HepG2 (cell line): ENCODE data around the gene GRAMD1A. TPM values are rescaled to one million over a fixed set of nuclear protein-coding genes. Genes with fewer than 3 reads are reported as not detected.

Experiments
- AHR ChIP-seq: IDR thresholded peaks from 2 replicates; pipeline ENCODE4 v1.6.1; 2018; ENCODE audit warnings: missing genetic modification reagents, missing compliant biosample characterization
- BRCA1 ChIP-seq: sonication (generic); formaldehyde crosslinking; IDR thresholded peaks from 2 replicates; pipeline ENCODE4 v1.4.0; 2020; ENCODE audit warnings: missing genetic modification reagents
- CBX2 ChIP-seq, 2 experiments: fragments of 200-600 bp in 1 of 2; sonication (generic); formaldehyde crosslinking in 1 of 2; IDR thresholded peaks; 2 replicates each; pipeline versions ENCODE4 v1.7.0 to v1.8.1; 2018 to 2022; ENCODE audit warnings: low read depth in 2 of 2, low read length in 1 of 2, mild to moderate bottlenecking in 1 of 2, missing genetic modification reagents in 1 of 2
- KAT8 ChIP-seq: IDR thresholded peaks from 2 replicates; pipeline ENCODE4 v1.6.1; 2016; ENCODE audit warnings: missing genetic modification reagents, missing compliant biosample characterization
- KDM6A ChIP-seq: IDR thresholded peaks from 2 replicates; pipeline ENCODE4 v1.6.1; 2016; ENCODE audit warnings: low read depth
- KLF11 ChIP-seq: IDR thresholded peaks from 2 replicates; pipeline ENCODE4 v1.6.1; 2016; ENCODE audit warnings: missing compliant biosample characterization
- MAF1 ChIP-seq: sonication (generic); formaldehyde crosslinking; IDR thresholded peaks from 2 replicates; pipeline ENCODE4 v1.5.0; 2020; ENCODE audit warnings: missing genetic modification reagents, borderline replicate concordance
- MIER3 ChIP-seq: IDR thresholded peaks from 2 replicates; pipeline ENCODE4 v1.6.1; 2016; ENCODE audit warnings: missing compliant biosample characterization, borderline replicate concordance
- NR2F2 ChIP-seq: IDR thresholded peaks from 2 replicates; pipeline ENCODE4 v1.6.1; 2012; ENCODE audit warnings: low read depth, inconsistent platforms, borderline replicate concordance
- NR3C1 ChIP-seq: sonication (generic); formaldehyde crosslinking; IDR thresholded peaks from 2 replicates; pipeline ENCODE4 v1.4.0; 2020; ENCODE audit warnings: missing genetic modification reagents
- PHF8 ChIP-seq: sonication (generic); formaldehyde crosslinking; IDR thresholded peaks from 2 replicates; pipeline ENCODE4 v1.5.0; 2020; ENCODE audit warnings: missing genetic modification reagents
- RBM22 ChIP-seq: fragments of 200-400 bp; formaldehyde crosslinking; optimal IDR thresholded peaks from 2 replicates; pipeline ENCODE3; 2017; ENCODE audit warnings: mild to moderate bottlenecking, low read length, moderate library complexity
- SMARCC2 ChIP-seq: fragments of 450-650 bp; IDR thresholded peaks from 2 replicates; pipeline ENCODE4 v1.6.1; 2017; ENCODE audit warnings: antibody characterized with exemption, mild to moderate bottlenecking
- STAG1 ChIP-seq: sonication (generic); formaldehyde crosslinking; IDR thresholded peaks from 2 replicates; pipeline ENCODE4 v1.4.0; 2020; ENCODE audit warnings: missing genetic modification reagents
- SUZ12 ChIP-seq: fragments of 150-350 bp; IDR thresholded peaks from 2 replicates; pipeline ENCODE4 v1.6.1; 2014; ENCODE audit warnings: low read depth, low read length
- THAP11 ChIP-seq: IDR thresholded peaks from 2 replicates; pipeline ENCODE4 v1.6.1; 2016; ENCODE audit warnings: missing biosample characterization, missing genetic modification reagents
- TOE1 ChIP-seq: sonication (generic); formaldehyde crosslinking; IDR thresholded peaks from 2 replicates; pipeline ENCODE4 v1.4.0; 2020; ENCODE audit warnings: mild to moderate bottlenecking, missing genetic modification reagents
- ZBTB1 ChIP-seq: sonication (generic); formaldehyde crosslinking; IDR thresholded peaks from 2 replicates; pipeline ENCODE4 v1.4.0; 2020; ENCODE audit warnings: missing genetic modification reagents, borderline replicate concordance
- ZBTB7B ChIP-seq: sonication (generic); formaldehyde crosslinking; IDR thresholded peaks from 2 replicates; pipeline ENCODE4 v1.4.0; 2020; ENCODE audit warnings: missing genetic modification reagents
- ZNF510 ChIP-seq: sonication (generic); formaldehyde crosslinking; IDR thresholded peaks from 2 replicates; pipeline ENCODE4 v1.4.0; 2020; ENCODE audit warnings: low read depth, mild to moderate bottlenecking, missing genetic modification reagents
- ZNF557 ChIP-seq: sonication (generic); formaldehyde crosslinking; IDR thresholded peaks from 2 replicates; pipeline ENCODE4 v1.4.0; 2020; ENCODE audit warnings: missing genetic modification reagents
- ZNF567 ChIP-seq: sonication (generic); formaldehyde crosslinking; IDR thresholded peaks from 2 replicates; pipeline ENCODE4 v1.8.1; 2023; ENCODE audit warnings: mild to moderate bottlenecking, missing genetic modification reagents, borderline replicate concordance
- ZNF724P ChIP-seq: sonication (generic); formaldehyde crosslinking; IDR thresholded peaks from 2 replicates; pipeline ENCODE4 v1.8.0; 2022; ENCODE audit warnings: missing genetic modification reagents, borderline replicate concordance
- polyA plus RNA-seq, 8 experiments: library from polyadenylated mRNA; depleted of rRNA in 3 of 8; stranded (reverse) in 7 of 8; unstranded in 1 of 8; fragments of >200 nt; fragmentation: Illumina TruSeq in 4 of 8; extraction: Trizol in 4 of 8; gene quantifications; 2 replicates each; pipeline versions ENCODE4 v1.2.1 to v1.2.3, GENCODE V29; 2011 to 2016; ENCODE audit warnings: low read depth in 4 of 8, missing spikeins in 1 of 8, mixed read lengths in 1 of 8; ENCODE audit not compliant: insufficient read depth in 1 of 8
- total RNA-seq, 5 experiments: library from RNA; depleted of rRNA; stranded (reverse); fragments of >200 nt; fragmentation: Illumina TruSeq; extraction: Trizol; gene quantifications; 2 replicates each; pipeline ENCODE4 v1.2.3, GENCODE V29; 2016; ENCODE audit warnings: low read depth in 1 of 5
- TF ChIP-seq, protein P1 (sequence below): sonication (generic); formaldehyde crosslinking; IDR thresholded peaks from 2 replicates; pipeline ENCODE4 v1.4.0; 2020; ENCODE audit warnings: mild to moderate bottlenecking, missing genetic modification reagents, borderline replicate concordance
- TF ChIP-seq, protein P2 (sequence below): sonication (generic); formaldehyde crosslinking; conservative IDR thresholded peaks from 2 replicates; pipeline ENCODE4 v1.4.0; 2020; ENCODE audit warnings: missing genetic modification reagents
- TF ChIP-seq, protein P3 (sequence below): sonication (generic); formaldehyde crosslinking; IDR thresholded peaks from 2 replicates; pipeline ENCODE4 v1.4.0; 2020; ENCODE audit warnings: mild to moderate bottlenecking, missing genetic modification reagents
- TF ChIP-seq, protein P4 (sequence below): sonication (generic); formaldehyde crosslinking; IDR thresholded peaks from 2 replicates; pipeline ENCODE4 v1.8.1; 2023; ENCODE audit warnings: missing genetic modification reagents, inconsistent platforms, borderline replicate concordance

Gene GRAMD1A
- total and polyA plus RNA-seq, 2 of the 13 experiments (the other 11 are each of a cell fraction or from before 2014, with no cell fraction given), result 14.7 to 181 TPM

DNA sequence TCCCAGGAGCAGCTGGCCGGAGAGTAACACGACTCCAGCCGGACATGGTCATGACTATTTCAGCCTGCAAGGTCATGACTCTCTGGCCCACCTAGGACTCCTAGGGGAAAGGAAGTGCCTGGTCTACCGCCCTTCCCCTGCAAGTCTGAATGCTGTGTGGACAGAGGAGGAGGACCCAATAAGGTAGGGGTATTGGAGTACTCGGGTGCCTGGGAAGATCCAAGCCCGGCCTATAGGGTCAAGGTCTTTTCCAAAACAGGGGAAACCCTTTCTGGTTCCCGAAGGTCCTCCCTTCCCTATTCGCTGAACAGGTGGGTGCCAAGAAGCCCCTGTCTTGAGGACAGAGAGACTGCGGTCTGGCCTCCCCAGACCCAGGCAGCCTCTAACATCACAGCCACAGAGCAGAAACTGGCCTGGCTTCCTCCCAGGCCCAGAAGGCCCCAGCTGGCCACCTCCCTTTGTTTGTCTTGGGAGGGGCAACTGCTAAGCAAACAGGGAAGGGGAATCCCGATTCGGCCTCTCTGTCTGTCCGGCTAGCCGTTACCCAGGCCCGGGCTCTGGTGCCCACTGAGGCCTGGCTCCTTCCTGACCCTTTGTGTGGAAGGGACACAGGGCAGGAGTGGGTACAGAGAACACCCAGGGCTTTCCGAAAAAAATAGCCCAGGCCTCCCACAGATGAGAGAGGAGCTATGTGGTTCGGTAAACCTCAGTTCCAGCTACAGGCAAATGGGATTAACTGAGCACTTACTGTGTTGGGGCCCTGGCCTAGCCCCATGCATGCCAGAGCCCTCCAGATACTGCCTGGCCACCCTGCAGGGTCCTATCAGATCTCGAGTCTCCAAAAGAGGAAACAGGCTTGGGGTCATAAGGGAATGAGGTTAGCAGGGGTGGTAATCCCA, 5.2 kb upstream of the GRAMD1A start (continued):
- TF ChIP-seq, protein P1, sequence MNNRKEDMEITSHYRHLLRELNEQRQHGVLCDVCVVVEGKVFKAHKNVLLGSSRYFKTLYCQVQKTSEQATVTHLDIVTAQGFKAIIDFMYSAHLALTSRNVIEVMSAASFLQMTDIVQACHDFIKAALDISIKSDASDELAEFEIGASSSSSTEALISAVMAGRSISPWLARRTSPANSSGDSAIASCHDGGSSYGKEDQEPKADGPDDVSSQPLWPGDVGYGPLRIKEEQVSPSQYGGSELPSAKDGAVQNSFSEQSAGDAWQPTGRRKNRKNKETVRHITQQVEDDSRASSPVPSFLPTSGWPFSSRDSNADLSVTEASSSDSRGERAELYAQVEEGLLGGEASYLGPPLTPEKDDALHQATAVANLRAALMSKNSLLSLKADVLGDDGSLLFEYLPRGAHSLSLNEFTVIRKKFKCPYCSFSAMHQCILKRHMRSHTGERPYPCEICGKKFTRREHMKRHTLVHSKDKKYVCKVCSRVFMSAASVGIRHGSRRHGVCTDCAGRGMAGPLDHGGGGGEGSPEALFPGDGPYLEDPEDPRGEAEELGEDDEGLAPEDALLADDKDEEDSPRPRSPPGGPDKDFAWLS (CRISPR knock-in tag), result no peak
- 0 out of 2 replicates have a peak, but pooled peaks have one; percentile 48 for TF ChIP-seq TOE1 (CRISPR knock-in tag)
- no peak for TF ChIP-seq SMARCC2
- TF ChIP-seq SUZ12, result no peak
- TF ChIP-seq, protein P2, sequence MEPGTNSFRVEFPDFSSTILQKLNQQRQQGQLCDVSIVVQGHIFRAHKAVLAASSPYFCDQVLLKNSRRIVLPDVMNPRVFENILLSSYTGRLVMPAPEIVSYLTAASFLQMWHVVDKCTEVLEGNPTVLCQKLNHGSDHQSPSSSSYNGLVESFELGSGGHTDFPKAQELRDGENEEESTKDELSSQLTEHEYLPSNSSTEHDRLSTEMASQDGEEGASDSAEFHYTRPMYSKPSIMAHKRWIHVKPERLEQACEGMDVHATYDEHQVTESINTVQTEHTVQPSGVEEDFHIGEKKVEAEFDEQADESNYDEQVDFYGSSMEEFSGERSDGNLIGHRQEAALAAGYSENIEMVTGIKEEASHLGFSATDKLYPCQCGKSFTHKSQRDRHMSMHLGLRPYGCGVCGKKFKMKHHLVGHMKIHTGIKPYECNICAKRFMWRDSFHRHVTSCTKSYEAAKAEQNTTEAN (CRISPR knock-in tag), result peak; percentile 61; the same call in 1 of the 2 replicates
- TF ChIP-seq KLF11 (CRISPR knock-in tag), result peak; percentile 71
- TF ChIP-seq, protein P3, sequence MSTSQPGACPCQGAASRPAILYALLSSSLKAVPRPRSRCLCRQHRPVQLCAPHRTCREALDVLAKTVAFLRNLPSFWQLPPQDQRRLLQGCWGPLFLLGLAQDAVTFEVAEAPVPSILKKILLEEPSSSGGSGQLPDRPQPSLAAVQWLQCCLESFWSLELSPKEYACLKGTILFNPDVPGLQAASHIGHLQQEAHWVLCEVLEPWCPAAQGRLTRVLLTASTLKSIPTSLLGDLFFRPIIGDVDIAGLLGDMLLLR (CRISPR knock-in tag), result no peak
- TF ChIP-seq RBM22, result no peak
- peak; percentile 42 for TF ChIP-seq KAT8 (CRISPR knock-in tag)
- peak; percentile 7; the same call in 1 of the 2 replicates for TF ChIP-seq STAG1
- no peak; the same call in 1 of the 2 replicates for TF ChIP-seq BRCA1 (CRISPR knock-in tag)
- TF ChIP-seq PHF8 (CRISPR knock-in tag), result peak; percentile 69
- no peak for TF ChIP-seq ZNF567 (CRISPR knock-in tag)
- TF ChIP-seq ZBTB7B (CRISPR knock-in tag), result peak; percentile 86
- TF ChIP-seq ZNF724P (CRISPR knock-in tag), result peak; percentile 61; the same call in 1 of the 2 replicates
- TF ChIP-seq THAP11 (CRISPR knock-in tag), result peak; percentile 69
- TF ChIP-seq ZNF557, result no peak
- TF ChIP-seq MAF1 (CRISPR knock-in tag), result no peak
- peak; percentile 65; the same call in 1 of the 2 replicates for TF ChIP-seq MIER3 (CRISPR knock-in tag)
- 0 out of 2 replicates have a peak, but pooled peaks have one; percentile 34 for TF ChIP-seq ZNF510 (CRISPR knock-in tag)
- TF ChIP-seq, protein P4, sequence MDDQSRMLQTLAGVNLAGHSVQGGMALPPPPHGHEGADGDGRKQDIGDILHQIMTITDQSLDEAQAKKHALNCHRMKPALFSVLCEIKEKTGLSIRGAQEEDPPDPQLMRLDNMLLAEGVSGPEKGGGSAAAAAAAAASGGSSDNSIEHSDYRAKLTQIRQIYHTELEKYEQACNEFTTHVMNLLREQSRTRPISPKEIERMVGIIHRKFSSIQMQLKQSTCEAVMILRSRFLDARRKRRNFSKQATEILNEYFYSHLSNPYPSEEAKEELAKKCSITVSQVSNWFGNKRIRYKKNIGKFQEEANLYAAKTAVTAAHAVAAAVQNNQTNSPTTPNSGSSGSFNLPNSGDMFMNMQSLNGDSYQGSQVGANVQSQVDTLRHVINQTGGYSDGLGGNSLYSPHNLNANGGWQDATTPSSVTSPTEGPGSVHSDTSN (CRISPR knock-in tag), result no peak
- TF ChIP-seq NR3C1 (CRISPR knock-in tag), result no peak
- TF ChIP-seq CBX2 (IDR thresholded peaks at IDR 0.05; ENCODE audit: low read depth, low read length), result no peak
- TF ChIP-seq CBX2 (CRISPR knock-in tag; IDR thresholded peaks at IDR 0.05; ENCODE audit: low read depth), result 0 out of 2 replicates have a peak, but pooled peaks have one; percentile 60
- 0 out of 2 replicates have a peak, but pooled peaks have one; percentile 45 for TF ChIP-seq AHR
- peak; percentile 73 for TF ChIP-seq KDM6A (CRISPR knock-in tag)
- TF ChIP-seq NR2F2, result no peak
- no peak for TF ChIP-seq ZBTB1 (CRISPR knock-in tag)
